Tibial artery (tissue), 4 donors: ENCODE data around the gene SMAD3.

Experiments
- DNase-seq, 2 donors: peaks; one replicate each; pipeline ENCODE4 v3.0.0-alpha.2; 2019
- H3K27ac ChIP-seq, 2 donors: fragments of 200-600 bp; sonication (generic) in 1 of 2; 1 replicate in 1 of 2; 2 replicates in 1 of 2; pipeline ENCODE4 v1.5.1; 2018 to 2019; ENCODE audit warnings: mild to moderate bottlenecking in 1 of 2
- H3K27me3 ChIP-seq, 2 donors: fragments of 200-600 bp; sonication (generic) in 1 of 2; one replicate each; pipeline versions ENCODE4 v1.5.1 to v1.6.0; 2016 to 2019
- H3K36me3 ChIP-seq, 3 donors: fragments of 200-600 bp; sonication (generic) in 2 of 3; one replicate each; pipeline ENCODE4 v1.5.1; 2016 to 2019; ENCODE audit warnings: mild to moderate bottlenecking in 2 of 3
- H3K4me1 ChIP-seq, 4 donors: fragments of 200-600 bp; sonication (generic) in 2 of 4; 1 replicate in 3 of 4; 2 replicates in 1 of 4; pipeline ENCODE4 v1.5.1; 2016 to 2019
- H3K4me3 ChIP-seq, 2 donors: fragments of 200-600 bp; sonication (generic) in 1 of 2; 1 replicate in 1 of 2; 2 replicates in 1 of 2; pipeline ENCODE4 v1.5.1; 2018 to 2019; ENCODE audit warnings: mild to moderate bottlenecking in 2 of 2
- H3K9me3 ChIP-seq, 3 donors: fragments of 200-600 bp; sonication (generic) in 1 of 3; one replicate each; pipeline ENCODE4 v1.5.1; 2016 to 2019
- CTCF ChIP-seq, 2 experiments: fragments of 200-600 bp in 1 of 2; fragments of 450-650 bp in 1 of 2; IDR thresholded peaks; one replicate each; pipeline ENCODE4 v1.5.1; 2017 to 2019; ENCODE audit warnings: antibody characterized with exemption in 2 of 2, mild to moderate bottlenecking in 1 of 2, moderate library complexity in 1 of 2
- intact Hi-C: fragments of 100-400 bp; cut with DNase I; formaldehyde crosslinking; loops from one replicate; pipeline ENCODE4 v1.15.0; 2023; ENCODE audit warnings: low total_unique reads

Gene SMAD3

GRCh38 chr15:67085237-67085817 lies 19.9 kb downstream of the SMAD3 start:
- no peak for TF ChIP-seq CTCF (IDR thresholded peaks at IDR 0.05)
- no peaks in the 10 kb centered on the region for H3K36me3 ChIP-seq
- H3K4me3 ChIP-seq, result no peak overlapping the region
- no peaks in the 10 kb centered on the region for H3K27me3 ChIP-seq
- no peaks in the 10 kb centered on the region for H3K9me3 ChIP-seq
- peaks cover 5 to 93% (median 58%) of the 10 kb centered on the region in 4 donors for H3K4me1 ChIP-seq
- intact Hi-C loops, result no loop called here
- no peak for DNase-seq
- no peak overlapping the region for H3K27ac ChIP-seq

DNA sequence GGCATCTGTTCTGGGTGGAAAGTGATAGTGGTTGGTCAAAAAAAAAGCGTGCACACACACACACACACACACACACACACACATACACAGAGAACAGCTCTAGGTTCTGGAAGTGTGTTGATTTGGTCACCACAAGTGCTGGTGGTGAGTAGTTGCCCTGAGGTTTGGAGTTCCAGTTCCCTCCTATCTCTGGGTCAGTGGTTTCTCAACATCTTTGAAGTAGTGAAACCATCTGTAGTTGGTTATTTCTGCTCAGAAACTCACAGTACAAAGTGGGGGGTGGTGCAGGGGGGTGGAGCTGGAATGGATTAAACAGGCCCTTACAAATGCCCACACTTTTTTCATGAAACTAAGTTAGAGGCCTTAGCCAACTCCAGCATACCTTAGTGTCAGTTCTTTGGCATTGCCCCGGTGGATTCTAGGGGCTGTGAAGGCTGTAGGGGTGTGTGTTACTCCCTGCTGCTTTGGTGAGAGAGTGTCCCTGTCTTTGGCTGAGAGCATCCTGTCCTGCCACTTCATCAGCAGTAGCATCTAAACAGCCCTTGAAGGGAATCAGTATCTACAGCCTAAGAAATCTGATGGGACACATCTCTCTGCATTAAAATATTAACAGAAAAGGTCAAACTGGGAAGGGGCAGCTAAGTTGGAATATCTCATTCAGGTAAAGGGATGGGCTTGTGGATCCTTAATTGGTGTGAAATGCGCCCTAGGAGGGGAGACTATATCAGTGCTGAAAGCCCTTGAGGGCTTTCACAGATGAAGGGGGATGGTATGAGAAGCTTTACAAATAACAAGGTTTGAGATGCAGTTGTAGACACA lies 20.6 kb downstream of the SMAD3 start:
- intact Hi-C loops, result no loop called here
- Histone ChIP-seq H3K4me3 (no peak overlapping the region), H3K9me3 (no peaks in the 10 kb centered on the region), H3K27ac (no peak overlapping the region), H3K4me1 (peaks cover 3 to 93% (median 57%) of the 10 kb centered on the region in 4 donors), H3K36me3 (no peaks in the 10 kb centered on the region), H3K27me3 (no peaks in the 10 kb centered on the region)
- TF ChIP-seq CTCF (IDR thresholded peaks at IDR 0.05), result no peak
- DNase-seq, result no peak

DNA sequence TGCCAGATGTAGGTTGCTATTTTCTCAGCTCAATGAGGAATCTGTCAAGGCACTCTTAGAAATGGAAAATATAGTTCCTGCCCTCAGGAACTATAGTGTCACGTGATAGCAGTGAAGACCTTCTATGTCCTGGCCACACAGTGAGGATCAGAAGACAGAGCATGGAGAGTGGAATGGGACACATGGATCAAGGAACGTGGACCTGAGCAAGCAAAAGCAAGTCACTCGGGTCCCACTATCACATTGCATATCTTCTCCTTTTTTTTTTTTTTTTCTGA lies 21.2 kb downstream of the SMAD3 start:
- Histone ChIP-seq H3K36me3 (no peaks in the 10 kb centered on the region), H3K9me3 (no peaks in the 10 kb centered on the region), H3K4me1 (peaks cover 0 to 93% (median 54%) of the 10 kb centered on the region in 4 donors), H3K4me3 (no peak overlapping the region), H3K27ac (no peak overlapping the region), H3K27me3 (no peaks in the 10 kb centered on the region)
- DNase-seq, result no peak
- intact Hi-C loops, result no loop called here
- no peak for TF ChIP-seq CTCF (IDR thresholded peaks at IDR 0.05)

DNA sequence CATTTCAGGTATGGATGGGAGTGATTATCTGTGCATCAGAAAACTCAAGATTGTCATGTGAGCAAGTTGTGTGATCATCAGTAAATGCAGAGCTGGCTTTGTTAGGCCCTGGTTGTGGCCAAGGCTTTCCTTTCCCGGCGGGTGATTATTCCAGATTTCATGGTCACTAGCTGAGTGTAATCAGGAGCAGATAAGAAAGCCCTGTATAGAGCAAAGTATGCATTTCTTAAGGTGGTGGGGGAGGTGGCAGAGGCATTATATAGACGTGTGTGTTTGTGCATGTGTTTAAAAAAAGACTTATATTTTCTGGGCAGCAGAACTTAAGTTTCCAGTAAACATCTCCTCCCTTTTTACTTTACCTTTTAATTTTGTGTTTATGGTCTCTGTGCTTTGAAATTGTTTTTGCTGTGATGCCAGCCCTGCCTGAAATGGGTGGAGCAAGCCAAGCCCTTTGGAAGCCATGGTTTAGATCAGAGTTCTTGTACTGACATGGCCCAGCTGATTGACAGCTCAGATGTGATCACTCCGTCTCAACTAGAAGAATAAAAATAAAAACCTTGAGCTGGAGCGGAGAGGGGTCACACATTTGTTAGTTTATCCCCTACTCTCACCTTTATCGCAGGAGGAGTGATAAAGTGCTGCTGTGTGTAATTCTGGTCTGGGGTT lies 22.2 kb downstream of the SMAD3 start:
- H3K4me1 ChIP-seq, result peaks cover 0 to 93% (median 55%) of the 10 kb centered on the region in 4 donors
- no peaks in the 10 kb centered on the region for H3K27me3 ChIP-seq
- DNase-seq, result no peak
- intact Hi-C loops, result no loop called here
- H3K36me3 ChIP-seq, result no peaks in the 10 kb centered on the region
- TF ChIP-seq CTCF (IDR thresholded peaks at IDR 0.05), result no peak
- H3K27ac ChIP-seq, result no peak overlapping the region
- no peak overlapping the region for H3K4me3 ChIP-seq
- H3K9me3 ChIP-seq, result no peaks in the 10 kb centered on the region

GRCh38 chr15:67089217-67090193 lies 24.1 kb downstream of the SMAD3 start:
- Histone ChIP-seq H3K9me3 (no peaks in the 10 kb centered on the region), H3K36me3 (peaks cover 0 to 15% (median 6%) of the 10 kb centered on the region in 3 donors), H3K27ac (no peak overlapping the region), H3K4me1 (peaks cover 0 to 82% (median 56%) of the 10 kb centered on the region in 4 donors), H3K27me3 (no peaks in the 10 kb centered on the region), H3K4me3 (no peak overlapping the region)
- intact Hi-C loops, result no loop called here
- no peak for TF ChIP-seq CTCF (IDR thresholded peaks at IDR 0.05)
- no peak for DNase-seq
